Smooth muscle cell (in vitro differentiated cells): ENCODE results near the gene ELN. TPM values are rescaled to one million over a fixed set of nuclear protein-coding genes. Genes with fewer than 3 reads are reported as not detected.

Source experiments
- DNase-seq: peaks from one replicate; lab custom pipeline; 2025; ENCODE audit not compliant: unreplicated experiment; lab: John Stamatoyannopoulos, UW
- H2AFZ ChIP-seq: fragments of 200-600 bp; sonication (generic); 2 replicates; pipeline ENCODE4 v1.6.0; 2016; ENCODE audit warnings: antibody characterized with exemption, low read depth, mild to moderate bottlenecking
- H3F3A ChIP-seq: fragments of 200-600 bp; sonication (generic); 2 replicates; pipeline ENCODE4 v1.6.0; 2017; ENCODE audit warnings: antibody characterized with exemption, low read depth
- H3K27ac ChIP-seq: fragments of 200-600 bp; sonication (generic); 2 replicates; pipeline ENCODE4 v1.5.1; 2016; ENCODE audit warnings: low read depth, mild to moderate bottlenecking
- H3K27me3 ChIP-seq: fragments of 200-600 bp; sonication (generic); 2 replicates; pipeline ENCODE4 v1.6.1; 2016; ENCODE audit warnings: low read depth, mild to moderate bottlenecking
- H3K36me3 ChIP-seq: fragments of 200-600 bp; sonication (generic); 2 replicates; pipeline ENCODE4 v1.5.1; 2016; ENCODE audit warnings: low read depth
- H3K4me1 ChIP-seq: fragments of 200-600 bp; sonication (generic); 2 replicates; pipeline ENCODE4 v1.5.1; 2016; ENCODE audit warnings: low read depth
- H3K4me2 ChIP-seq: fragments of 200-600 bp; sonication (generic); 2 replicates; pipeline ENCODE4 v1.6.0; 2016; ENCODE audit warnings: mild to moderate bottlenecking
- H3K4me3 ChIP-seq: fragments of 200-600 bp; sonication (generic); 2 replicates; pipeline ENCODE4 v1.5.1; 2016; ENCODE audit warnings: mild to moderate bottlenecking
- H3K79me2 ChIP-seq: fragments of 200-600 bp; sonication (generic); 2 replicates; pipeline ENCODE4 v1.6.0; 2016; ENCODE audit warnings: low read depth, mild to moderate bottlenecking
- H3K9ac ChIP-seq: fragments of 200-600 bp; sonication (generic); 2 replicates; pipeline ENCODE4 v1.6.0; 2016; ENCODE audit warnings: low read depth
- H3K9me3 ChIP-seq: fragments of 200-600 bp; sonication (generic); replicated peaks from 2 replicates; pipeline ENCODE4 v1.5.1; 2016; ENCODE audit warnings: low read depth
- H4K20me1 ChIP-seq: fragments of 200-600 bp; sonication (generic); 2 replicates; pipeline ENCODE4 v1.6.0; 2016; ENCODE audit warnings: low read depth
- WGBS: methylation state at CpG from one replicate; pipeline ENCODE4 v1.1.7; 2016; ENCODE audit warnings: low lambda C conversion rate; 5-methylcytosine and 5-hydroxymethylcytosine counted together
- polyA plus RNA-seq: library from polyadenylated mRNA; unstranded; fragments of >200 nt; fragmentation: Nextera tagmentation; extraction: Ambion mirVana; gene quantifications from 2 replicates; pipeline ENCODE4 v1.2.1, GENCODE V29; 2016
- total RNA-seq: library from RNA; depleted of rRNA; stranded (reverse); fragments of >200 nt; gene quantifications from 2 replicates; pipeline ENCODE4 v1.2.3, GENCODE V29; 2014
- TF ChIP-seq, protein P1 (sequence below): fragments of 200-600 bp; sonication (generic); IDR thresholded peaks from 2 replicates; pipeline ENCODE4 v1.5.1; 2017; ENCODE audit warnings: borderline replicate concordance, mild to moderate bottlenecking, antibody characterized with exemption; ENCODE audit not compliant: insufficient read depth, poor library complexity, severe bottlenecking

ELN gene
- total and polyA plus RNA-seq, 2 experiments from 2014 or later: 0.13 TPM; not detected in 1

DNA sequence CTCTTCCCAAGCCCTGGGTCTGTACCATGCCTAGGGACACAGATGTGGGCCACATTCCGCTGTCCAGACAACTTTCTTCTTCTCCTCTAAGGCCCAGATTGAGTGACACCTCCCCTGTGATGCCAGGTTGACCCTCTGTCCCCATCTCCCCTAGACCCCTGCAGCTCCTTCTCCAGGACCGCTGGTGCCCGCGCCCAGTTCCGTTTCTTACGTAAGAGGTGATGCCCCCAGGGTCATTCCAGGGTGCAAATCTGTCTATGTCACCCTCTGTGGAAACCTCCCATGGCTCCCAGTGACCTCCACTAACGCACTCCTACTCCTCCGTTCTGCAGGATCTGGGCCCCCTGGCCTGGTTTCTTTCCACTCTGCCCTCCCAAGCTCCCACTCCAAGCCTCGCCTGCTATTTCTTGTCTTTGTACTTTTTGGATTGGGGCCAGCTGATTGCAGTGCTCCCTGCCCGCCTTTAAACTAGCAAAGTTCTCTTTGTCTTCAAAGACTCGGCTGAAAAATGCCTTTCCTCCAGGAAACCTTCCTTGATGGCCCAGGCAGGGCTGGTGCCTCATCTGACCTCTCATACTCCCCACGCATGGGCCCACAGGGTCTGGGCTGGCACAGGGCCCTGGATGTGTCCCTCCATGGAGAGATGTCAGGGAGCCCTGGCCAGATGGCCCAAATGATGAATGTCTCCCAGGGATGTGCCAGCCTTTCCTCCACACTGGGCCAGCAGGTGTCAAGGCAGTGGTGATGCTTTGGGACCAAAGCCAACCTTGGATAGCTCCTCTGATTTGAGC is 21.3 kb upstream of the ELN start:
- Histone ChIP-seq H3K27ac (no peak overlapping the region), H3K36me3 (no peaks in the 10 kb centered on the region), H3K4me3 (no peak overlapping the region), H4K20me1 (no peaks in the 10 kb centered on the region), H3K4me2 (no peak overlapping the region), H3F3A (no peaks in the 10 kb centered on the region), H3K9me3 (no peaks in the 10 kb centered on the region), H3K9ac (no peak overlapping the region), H3K27me3 (no peaks in the 10 kb centered on the region), H3K79me2 (no peaks in the 10 kb centered on the region), H3K4me1 (no peaks in the 10 kb centered on the region), H2AFZ (no peak overlapping the region)
- WGBS: 72% methylated on average over 12 of the region's 12 CpGs
- TF ChIP-seq, protein P1, sequence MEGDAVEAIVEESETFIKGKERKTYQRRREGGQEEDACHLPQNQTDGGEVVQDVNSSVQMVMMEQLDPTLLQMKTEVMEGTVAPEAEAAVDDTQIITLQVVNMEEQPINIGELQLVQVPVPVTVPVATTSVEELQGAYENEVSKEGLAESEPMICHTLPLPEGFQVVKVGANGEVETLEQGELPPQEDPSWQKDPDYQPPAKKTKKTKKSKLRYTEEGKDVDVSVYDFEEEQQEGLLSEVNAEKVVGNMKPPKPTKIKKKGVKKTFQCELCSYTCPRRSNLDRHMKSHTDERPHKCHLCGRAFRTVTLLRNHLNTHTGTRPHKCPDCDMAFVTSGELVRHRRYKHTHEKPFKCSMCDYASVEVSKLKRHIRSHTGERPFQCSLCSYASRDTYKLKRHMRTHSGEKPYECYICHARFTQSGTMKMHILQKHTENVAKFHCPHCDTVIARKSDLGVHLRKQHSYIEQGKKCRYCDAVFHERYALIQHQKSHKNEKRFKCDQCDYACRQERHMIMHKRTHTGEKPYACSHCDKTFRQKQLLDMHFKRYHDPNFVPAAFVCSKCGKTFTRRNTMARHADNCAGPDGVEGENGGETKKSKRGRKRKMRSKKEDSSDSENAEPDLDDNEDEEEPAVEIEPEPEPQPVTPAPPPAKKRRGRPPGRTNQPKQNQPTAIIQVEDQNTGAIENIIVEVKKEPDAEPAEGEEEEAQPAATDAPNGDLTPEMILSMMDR: no peak
- no peak for DNase-seq

DNA sequence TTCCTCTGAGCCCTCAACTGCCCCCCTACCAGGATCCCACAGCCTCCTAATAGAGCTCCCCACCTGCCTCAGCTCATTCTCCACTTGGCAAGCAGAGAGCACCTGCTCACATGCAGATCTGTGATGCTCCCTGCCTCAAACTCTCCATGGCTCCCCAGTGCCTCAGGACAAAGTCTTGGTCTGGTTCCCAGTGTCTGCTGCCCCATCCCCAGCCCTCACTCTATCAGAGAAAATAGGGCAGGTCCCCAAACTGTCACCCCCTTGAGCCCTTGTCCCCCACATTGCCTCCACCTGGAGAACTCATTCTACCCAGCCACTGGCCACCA is 20.8 kb upstream of the ELN start:
- Histone ChIP-seq H3K36me3 (no peaks in the 10 kb centered on the region), H3K9ac (no peak overlapping the region), H3K9me3 (no peaks in the 10 kb centered on the region), H2AFZ (no peak overlapping the region), H3K4me1 (no peaks in the 10 kb centered on the region), H4K20me1 (no peaks in the 10 kb centered on the region), H3K27ac (no peak overlapping the region), H3K4me2 (no peak overlapping the region), H3K4me3 (no peak overlapping the region), H3K79me2 (no peaks in the 10 kb centered on the region), H3K27me3 (no peaks in the 10 kb centered on the region), H3F3A (no peaks in the 10 kb centered on the region)
- DNase-seq: no peak
- TF ChIP-seq, protein P1: no peak

DNA sequence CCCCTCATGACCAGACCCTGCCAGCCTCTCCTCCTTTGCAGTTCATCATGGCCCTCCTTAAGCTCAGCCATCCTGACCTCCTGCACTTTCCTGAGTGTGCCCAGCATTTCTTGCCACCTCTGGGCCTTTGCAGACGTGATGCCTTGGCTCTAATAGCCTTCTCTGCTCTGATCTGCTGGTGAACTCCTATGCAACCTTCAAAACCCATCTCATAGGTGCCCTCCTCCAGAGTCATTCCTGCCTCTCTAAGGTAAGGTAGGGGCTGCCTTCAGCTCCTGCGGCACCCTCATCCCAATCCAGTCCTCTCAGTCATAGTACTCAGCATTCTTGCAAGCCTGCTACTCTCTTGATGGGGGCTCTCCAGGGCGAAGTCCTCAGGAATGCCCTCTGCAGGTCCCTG is 19.3 kb upstream of the ELN start:
- Histone ChIP-seq H2AFZ (no peak overlapping the region), H3F3A (no peaks in the 10 kb centered on the region), H4K20me1 (no peaks in the 10 kb centered on the region), H3K4me2 (no peak overlapping the region), H3K27ac (no peak overlapping the region), H3K4me3 (no peak overlapping the region), H3K79me2 (no peaks in the 10 kb centered on the region), H3K9ac (no peak overlapping the region), H3K36me3 (no peaks in the 10 kb centered on the region), H3K9me3 (no peaks in the 10 kb centered on the region), H3K27me3 (no peaks in the 10 kb centered on the region), H3K4me1 (no peaks in the 10 kb centered on the region)
- no peak for DNase-seq
- WGBS: 92% methylated on average over 3 of the region's 3 CpGs
- TF ChIP-seq, protein P1: no peak

DNA sequence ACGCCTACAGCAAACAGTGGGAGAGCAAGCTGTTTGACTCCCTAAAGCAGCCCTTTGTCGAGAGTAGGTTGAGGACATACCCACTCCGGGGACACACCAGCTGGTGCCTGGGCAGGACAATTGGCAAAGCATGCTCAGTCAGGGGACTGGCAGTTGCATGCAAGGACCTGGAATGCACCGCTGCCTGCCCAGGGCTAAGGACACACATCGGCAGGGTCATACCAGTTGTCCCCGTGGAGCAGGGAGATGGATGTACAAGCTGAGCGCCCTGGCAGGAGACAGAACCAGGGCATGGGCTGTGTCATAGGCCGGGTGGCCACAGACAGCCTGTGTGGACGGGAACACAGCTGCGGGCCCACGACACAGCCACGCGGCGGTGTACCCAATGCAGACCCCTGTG is 18.3 kb upstream of the ELN start:
- Histone ChIP-seq H3K9ac (no peak overlapping the region), H3K36me3 (no peaks in the 10 kb centered on the region), H3K27ac (no peak overlapping the region), H2AFZ (no peak overlapping the region), H3F3A (no peaks in the 10 kb centered on the region), H4K20me1 (no peaks in the 10 kb centered on the region), H3K4me1 (no peaks in the 10 kb centered on the region), H3K9me3 (no peaks in the 10 kb centered on the region), H3K27me3 (no peaks in the 10 kb centered on the region), H3K4me3 (no peak overlapping the region), H3K4me2 (no peak overlapping the region), H3K79me2 (no peaks in the 10 kb centered on the region)
- TF ChIP-seq, protein P1: no peak
- no peak for DNase-seq
- 94% methylated on average over 14 of the region's 14 CpGs for WGBS
